A549 (cell line): ENCODE data around the gene CIPC.

ENCODE experiments used
- CHD2 ChIP-seq: fragments of 150-350 bp; IDR thresholded peaks from 2 replicates; pipeline ENCODE4 v1.6.1; 2014; ENCODE audit warnings: low read length; ENCODE audit not compliant: partially characterized antibody
- EP300 ChIP-seq, 2 experiments: fragments of >200 bp; sonication (Bioruptor Twin); formaldehyde crosslinking; IDR thresholded peaks; 2 replicates in 1 of 2; 3 replicates in 1 of 2; pipeline ENCODE4 v1.6.1; 2016 to 2017
- KDM1A ChIP-seq: fragments of 200-600 bp; sonication (generic); IDR thresholded peaks from 2 replicates; pipeline ENCODE4 v1.6.1; 2016; ENCODE audit warnings: low read depth, mild to moderate bottlenecking
- MYC ChIP-seq: IDR thresholded peaks from 2 replicates; pipeline ENCODE4 v1.6.1; 2012; ENCODE audit warnings: mild to moderate bottlenecking, inconsistent platforms, low read length, improper control_type of control experiment, borderline replicate concordance
- POLR2A ChIP-seq: IDR thresholded peaks from 2 replicates; pipeline ENCODE4 v1.6.1; 2012; ENCODE audit warnings: mild to moderate bottlenecking, low read length
- POLR2AphosphoS2 ChIP-seq: conservative IDR thresholded peaks from 2 replicates; pipeline ENCODE4 v1.6.1; 2012; ENCODE audit warnings: low read length, improper control_type of control experiment, inconsistent platforms
- SMC3 ChIP-seq: fragments of >200 bp; sonication (Bioruptor Twin); formaldehyde crosslinking; IDR thresholded peaks from 3 replicates; pipeline ENCODE4 v1.6.1; 2018; ENCODE audit warnings: inconsistent platforms
- TF ChIP-seq, protein P1 (sequence below): fragments of >200 bp; sonication (Bioruptor Twin); formaldehyde crosslinking; IDR thresholded peaks from 3 replicates; pipeline ENCODE4 v1.5.1; 2016

DNA sequence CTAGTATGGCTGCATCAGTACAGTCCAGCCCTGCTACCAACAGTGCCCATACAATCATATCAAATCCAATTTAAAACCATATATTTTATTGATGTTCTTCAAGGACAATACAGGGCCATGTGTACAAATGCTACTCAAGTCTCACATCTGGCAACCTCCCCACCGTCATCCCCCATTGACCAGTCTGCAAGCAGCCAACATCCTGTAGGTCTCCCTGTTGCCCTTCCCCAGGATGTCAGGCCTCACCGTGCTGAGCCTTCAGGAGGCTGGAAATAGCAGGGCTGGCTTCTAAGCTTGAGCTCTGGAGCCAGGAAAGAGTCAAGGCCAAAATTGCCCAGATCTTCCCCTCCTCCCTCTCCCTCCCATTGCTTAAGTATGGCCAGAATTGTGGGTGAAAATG lies 33.1 kb downstream of the CIPC start:
- TF ChIP-seq CHD2 (no peak), EP300 (IDR thresholded peaks at IDR 0.05) (no peak), MYC (no peak), POLR2A (no peak), POLR2AphosphoS2 (no peak), KDM1A (no peak), SMC3 (no peak)
- TF ChIP-seq, protein P1, sequence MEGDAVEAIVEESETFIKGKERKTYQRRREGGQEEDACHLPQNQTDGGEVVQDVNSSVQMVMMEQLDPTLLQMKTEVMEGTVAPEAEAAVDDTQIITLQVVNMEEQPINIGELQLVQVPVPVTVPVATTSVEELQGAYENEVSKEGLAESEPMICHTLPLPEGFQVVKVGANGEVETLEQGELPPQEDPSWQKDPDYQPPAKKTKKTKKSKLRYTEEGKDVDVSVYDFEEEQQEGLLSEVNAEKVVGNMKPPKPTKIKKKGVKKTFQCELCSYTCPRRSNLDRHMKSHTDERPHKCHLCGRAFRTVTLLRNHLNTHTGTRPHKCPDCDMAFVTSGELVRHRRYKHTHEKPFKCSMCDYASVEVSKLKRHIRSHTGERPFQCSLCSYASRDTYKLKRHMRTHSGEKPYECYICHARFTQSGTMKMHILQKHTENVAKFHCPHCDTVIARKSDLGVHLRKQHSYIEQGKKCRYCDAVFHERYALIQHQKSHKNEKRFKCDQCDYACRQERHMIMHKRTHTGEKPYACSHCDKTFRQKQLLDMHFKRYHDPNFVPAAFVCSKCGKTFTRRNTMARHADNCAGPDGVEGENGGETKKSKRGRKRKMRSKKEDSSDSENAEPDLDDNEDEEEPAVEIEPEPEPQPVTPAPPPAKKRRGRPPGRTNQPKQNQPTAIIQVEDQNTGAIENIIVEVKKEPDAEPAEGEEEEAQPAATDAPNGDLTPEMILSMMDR = no peak
